Activated CD8-positive, alpha-beta T cell treated with anti-CD3 and anti-CD28 coated beads for 36 hours (primary cell): Measurements from ENCODE around the gene APOC4. TPM values are rescaled to one million over a fixed set of nuclear protein-coding genes. Genes with fewer than 3 reads are reported as not detected.

Source experiments
- ATAC-seq: fragments of 200-7000 bp; cut with Tn5 transposase; one replicate; pipeline ENCODE4 v1.10.0; 2021; ENCODE audit warnings: mild to moderate bottlenecking, moderate library complexity
- CTCF ChIA-PET: fragments of 350-600 bp; sonication (Branson Sonifier 250); formaldehyde crosslinking; loops from one replicate; lab custom pipeline; 2021; ENCODE audit warnings: antibody characterized with exemption; lab: Charles Lee
- POLR2A ChIA-PET: fragments of 350-600 bp; sonication (Branson Sonifier 250); formaldehyde crosslinking; loops from one replicate; lab custom pipeline; 2021; ENCODE audit warnings: antibody characterized with exemption; lab: Charles Lee
- DNase-seq: peaks from one replicate; pipeline ENCODE4 v3.0.0-alpha.2; 2020
- H3K27ac Mint-ChIP-seq: one replicate; pipeline ENCODE4 v1.8.0; 2021; ENCODE audit warnings: mild to moderate bottlenecking, mixed read lengths
- H3K27me3 Mint-ChIP-seq: one replicate; pipeline ENCODE4 v1.8.0; 2021; ENCODE audit warnings: mixed read lengths
- H3K36me3 Mint-ChIP-seq: one replicate; pipeline ENCODE4 v1.8.0; 2021; ENCODE audit warnings: low read depth, mixed read lengths
- H3K4me1 Mint-ChIP-seq: one replicate; pipeline ENCODE4 v1.8.0; 2021; ENCODE audit warnings: low read depth, mixed read lengths
- H3K4me3 Mint-ChIP-seq: one replicate; pipeline ENCODE4 v1.8.0; 2021; ENCODE audit warnings: mild to moderate bottlenecking, moderate library complexity, mixed read lengths
- H3K9me3 Mint-ChIP-seq: one replicate; pipeline ENCODE4 v1.8.0; 2021; ENCODE audit warnings: mixed read lengths
- CTCF ChIP-seq: fragments of 200-600 bp; IDR thresholded peaks from one replicate; pipeline ENCODE4 v1.8.0; 2022; ENCODE audit warnings: antibody characterized with exemption, mild to moderate bottlenecking
- intact Hi-C: fragments of 100-400 bp; cut with micrococcal nuclease; formaldehyde crosslinking; loops from one replicate; pipeline ENCODE4 v1.10.0; 2022
- total RNA-seq, 2 experiments: library from RNA; stranded (reverse); gene quantifications; one replicate each; pipeline ENCODE4 v1.2.3, GENCODE V29; 2021

APOC4 gene, protein sequence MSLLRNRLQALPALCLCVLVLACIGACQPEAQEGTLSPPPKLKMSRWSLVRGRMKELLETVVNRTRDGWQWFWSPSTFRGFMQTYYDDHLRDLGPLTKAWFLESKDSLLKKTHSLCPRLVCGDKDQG
- total RNA-seq: not detected

GRCh38 chr19:44942067-44942571 is at the start of gene APOC4:
TSS of gene APOC4 (plus strand) at chr19:44942237. CDS start at chr19:44942278, 41 bp downstream.
- CTCF ChIA-PET: no interaction called here
- Mint-ChIP-seq H3K9me3 (no peaks in the 10 kb centered on the region), H3K36me3 (no peaks in the 10 kb centered on the region), H3K27me3 (no peaks in the 10 kb centered on the region), H3K4me1 (no peaks in the 10 kb centered on the region), H3K27ac (no peak within 1 kb of the TSS), H3K4me3 (no peak within 1 kb of the TSS)
- DNase-seq (no peak), ATAC-seq (no peak)
- POLR2A ChIA-PET: no interaction called here
- intact Hi-C loops: no loop called here
- TF ChIP-seq CTCF: no peak

GRCh38 chr19:44892932-44893331 is 49.1 kb upstream of the APOC4 start:
- peak overlapping the region; percentile 78 for H3K4me3 Mint-ChIP-seq

DNA sequence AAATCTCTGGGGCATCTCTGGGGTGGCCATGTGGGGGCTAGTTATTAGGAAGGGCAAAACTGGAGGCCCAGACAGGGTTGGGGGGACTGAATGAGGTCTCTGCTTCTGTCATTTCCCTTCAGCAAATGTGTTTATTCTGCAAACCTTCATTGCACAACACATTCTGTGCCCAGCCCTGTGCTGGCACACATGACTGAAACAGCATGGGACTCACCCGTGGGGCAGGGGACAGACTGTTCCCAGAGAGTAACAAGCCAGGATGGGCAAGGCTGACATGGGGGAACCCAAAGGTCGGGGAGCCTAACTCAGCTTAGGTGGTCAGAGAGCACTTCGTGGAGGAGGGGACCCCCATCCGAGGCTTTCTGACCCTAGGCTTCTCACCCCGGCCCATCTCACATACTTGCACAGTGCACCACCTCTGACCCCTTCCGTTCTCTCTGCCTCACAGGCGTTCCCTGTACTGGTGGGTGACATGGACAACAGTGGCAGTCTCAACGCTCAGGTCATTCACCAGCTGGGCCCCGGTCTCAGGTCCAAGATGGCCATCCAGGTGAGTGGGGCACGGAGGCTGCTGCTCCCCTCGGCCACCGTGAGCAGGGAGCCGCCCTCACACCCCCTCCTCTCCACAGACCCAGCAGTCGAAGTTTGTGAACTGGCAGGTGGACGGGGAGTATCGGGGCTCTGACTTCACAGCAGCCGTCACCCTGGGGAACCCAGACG is 48.5 kb upstream of the APOC4 start:
- ATAC-seq (no peak), DNase-seq (no peak)
- Mint-ChIP-seq H3K27me3 (no peaks in the 10 kb centered on the region), H3K4me1 (peaks cover 31% of the 10 kb centered on the region), H3K4me3 (peak overlapping the region; percentile 78), H3K36me3 (peaks cover 46% of the 10 kb centered on the region), H3K27ac (peak overlapping the region; percentile 42), H3K9me3 (no peaks in the 10 kb centered on the region)
- CTCF ChIA-PET: no interaction called here
- TF ChIP-seq CTCF: no peak
- POLR2A ChIA-PET: interaction anchor here (1.4 to 3.6 kb wide), 3 partner anchors 8 to 11 kb away, joined by 6 to 27 read pairs (median 14); partner anchors contain the start of gene APOE
- intact Hi-C loops: no loop called here

More at GRCh38 chr19:44892932-44893331, 49.1 kb upstream of the APOC4 start:
- no peak for DNase-seq
- no peaks in the 10 kb centered on the region for H3K9me3 Mint-ChIP-seq
- TF ChIP-seq CTCF: no peak
- peak overlapping the region; percentile 93 for H3K27ac Mint-ChIP-seq
- POLR2A ChIA-PET: interaction anchor here (0.5 to 3.6 kb wide), 6 partner anchors 8 to 147 kb away, joined by 3 to 27 read pairs (median 4); partner anchors contain the start of genes APOE and CLPTM1
- ATAC-seq: no peak
- H3K27me3 Mint-ChIP-seq: no peaks in the 10 kb centered on the region
- CTCF ChIA-PET: interaction anchor here (0.8 to 1.0 kb wide), 3 partner anchors 9 to 61 kb away, joined by 4 read pairs; no protein-coding TSS in a partner anchor
- intact Hi-C loops: no loop called here
- peaks cover 31% of the 10 kb centered on the region for H3K4me1 Mint-ChIP-seq
- peaks cover 43% of the 10 kb centered on the region for H3K36me3 Mint-ChIP-seq

DNA sequence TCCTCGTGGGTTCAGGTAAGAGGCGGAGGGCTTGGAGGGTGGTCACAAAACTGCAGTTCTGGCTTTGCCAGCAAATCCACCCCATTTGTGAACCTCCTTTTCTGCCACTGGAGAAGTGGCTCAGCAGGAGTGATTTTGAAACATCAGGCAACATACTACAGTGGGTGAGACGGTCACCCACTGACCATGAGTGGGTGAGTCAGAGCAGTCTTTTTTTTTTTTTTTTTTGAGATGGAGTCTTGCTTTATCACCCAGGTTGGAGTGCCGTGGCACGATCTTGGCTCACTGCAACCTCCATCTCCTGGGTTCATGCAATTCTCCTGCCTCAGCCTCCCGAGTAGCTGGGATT is 48.0 kb upstream of the APOC4 start:
- H3K27ac Mint-ChIP-seq: no peak overlapping the region
- ChIA-PET CTCF (no interaction called here), POLR2A (interaction anchor here (3.5 kb wide), 1 partner anchor 11 kb away, joined by 14 read pairs; the partner anchor contains the start of gene APOE)
- peaks cover 46% of the 10 kb centered on the region for H3K36me3 Mint-ChIP-seq
- no peak overlapping the region for H3K4me3 Mint-ChIP-seq
- H3K9me3 Mint-ChIP-seq: no peaks in the 10 kb centered on the region
- no peak for DNase-seq
- intact Hi-C loops: no loop called here
- no peaks in the 10 kb centered on the region for H3K27me3 Mint-ChIP-seq
- peaks cover 30% of the 10 kb centered on the region for H3K4me1 Mint-ChIP-seq
- no peak for TF ChIP-seq CTCF
- no peak for ATAC-seq

GRCh38 chr19:44894946-44895345 is 47.1 kb upstream of the APOC4 start:
- no peaks in the 10 kb centered on the region for H3K27me3 Mint-ChIP-seq
- ATAC-seq: no peak
- H3K4me1 Mint-ChIP-seq: peaks cover 28% of the 10 kb centered on the region
- H3K4me3 Mint-ChIP-seq: no peak overlapping the region
- H3K36me3 Mint-ChIP-seq: peaks cover 48% of the 10 kb centered on the region
- intact Hi-C loops: no loop called here
- ChIA-PET CTCF (interaction anchor here (0.8 to 1.1 kb wide), 2 partner anchors 10 to 165 kb away, joined by 3 read pairs; no protein-coding TSS in a partner anchor), POLR2A (interaction anchor here (0.6 to 3.5 kb wide), 4 partner anchors 10 to 137 kb away, joined by 3 to 14 read pairs (median 3); partner anchors contain the start of gene APOE)
- DNase-seq: no peak
- no peaks in the 10 kb centered on the region for H3K9me3 Mint-ChIP-seq
- H3K27ac Mint-ChIP-seq: peak overlapping the region; percentile 20
- no peak for TF ChIP-seq CTCF
